ENCODE results near the gene VASH1. TPM values are rescaled to one million over a fixed set of nuclear protein-coding genes. Genes with fewer than 3 reads are reported as not detected.

Gene VASH1
- total RNA-seq, 4 donors from 2014 or later: 4.3 to 12.8 (median 9.9) TPM

GRCh38 chr14:76814726-76815645 is 53.7 kb downstream of the VASH1 start:
- Histone ChIP-seq H3K4me3 (no peak overlapping the region), H3K4me1 (peaks cover 0 to 29% (median 0%) of the 10 kb centered on the region in 3 donors), H3K27ac (peak overlapping the region in 1 of 4 donors; percentile 2), H3K9me3 (no peaks in the 10 kb centered on the region), H3K36me3 (no peaks in the 10 kb centered on the region), H3K27me3 (peaks cover 18% of the 10 kb centered on the region)
- 44 to 47% methylated on average over 5 to 7 of the region's 7 CpGs for WGBS, 2 donors (ENCODE audit: low coverage in 1 of 2)
- no peak for ATAC-seq
- TF ChIP-seq CTCF (IDR thresholded peaks at IDR 0.05): no peak
- no peak for TF ChIP-seq POLR2A (IDR thresholded peaks at IDR 0.05)
- no peak for TF ChIP-seq POLR2AphosphoS5 (IDR thresholded peaks at IDR 0.05)
- no peak for TF ChIP-seq EP300 (IDR thresholded peaks at IDR 0.05)

GRCh38 chr14:76820700-76821099 is 59.4 kb downstream of the VASH1 start:
- no peak for ATAC-seq
- Histone ChIP-seq H3K36me3 (no peaks in the 10 kb centered on the region), H3K27me3 (peaks cover 22% of the 10 kb centered on the region), H3K9me3 (no peaks in the 10 kb centered on the region), H3K27ac (no peak overlapping the region), H3K4me3 (no peak overlapping the region), H3K4me1 (no peaks in the 10 kb centered on the region)
- no peak for TF ChIP-seq POLR2A (IDR thresholded peaks at IDR 0.05)
- no peak for TF ChIP-seq CTCF (IDR thresholded peaks at IDR 0.05)
- no peak for TF ChIP-seq EP300 (IDR thresholded peaks at IDR 0.05)
- TF ChIP-seq POLR2AphosphoS5 (IDR thresholded peaks at IDR 0.05): no peak
- WGBS, 2 donors (ENCODE audit: low coverage in 1 of 2): 80 to 89% methylated on average over 2 of the region's 2 CpGs

GRCh38 chr14:76826122-76826521 is 64.9 kb downstream of the VASH1 start, which contains the start of gene LRRC74A:
LRRC74A (plus strand) TSS chr14:76826408; CDS start chr14:76826698, 290 bp downstream.
- WGBS, 2 donors (ENCODE audit: low coverage in 1 of 2): 100% methylated on average over 2 of the region's 2 CpGs; no CpG with 5 or more reads in 1 of the 2 donors
- Histone ChIP-seq H3K4me1 (no peaks in the 10 kb centered on the region), H3K27me3 (peaks cover 3% of the 10 kb centered on the region), H3K36me3 (no peaks in the 10 kb centered on the region), H3K4me3 (no peak within 1 kb of the TSS), H3K27ac (no peak within 1 kb of the TSS), H3K9me3 (no peaks in the 10 kb centered on the region)
- TF ChIP-seq EP300 (IDR thresholded peaks at IDR 0.05) (no peak), POLR2A (IDR thresholded peaks at IDR 0.05) (no peak), POLR2AphosphoS5 (IDR thresholded peaks at IDR 0.05) (no peak), CTCF (IDR thresholded peaks at IDR 0.05) (no peak)
- ATAC-seq: no peak

GRCh38 chr14:76827696-76828296 is 66.5 kb downstream of the VASH1 start:
- ATAC-seq: no peak
- Histone ChIP-seq H3K27me3 (no peaks in the 10 kb centered on the region), H3K4me3 (peak overlapping the region; percentile 11 to 31), H3K9me3 (no peaks in the 10 kb centered on the region), H3K27ac (peak overlapping the region in 3 of 4 donors; percentile 37 to 48 (median 45)), H3K4me1 (no peaks in the 10 kb centered on the region), H3K36me3 (no peaks in the 10 kb centered on the region)
- WGBS, 2 donors (ENCODE audit: low coverage in 1 of 2): 33 to 50% methylated on average over 4 to 7 of the region's 9 CpGs
- TF ChIP-seq POLR2A (IDR thresholded peaks at IDR 0.05) (no peak), EP300 (IDR thresholded peaks at IDR 0.05) (no peak), POLR2AphosphoS5 (IDR thresholded peaks at IDR 0.05) (no peak), CTCF (IDR thresholded peaks at IDR 0.05) (no peak)

All from gastroesophageal sphincter (tissue), 4 donors.